ENCODE measurements around the gene GABRR1.

DNA sequence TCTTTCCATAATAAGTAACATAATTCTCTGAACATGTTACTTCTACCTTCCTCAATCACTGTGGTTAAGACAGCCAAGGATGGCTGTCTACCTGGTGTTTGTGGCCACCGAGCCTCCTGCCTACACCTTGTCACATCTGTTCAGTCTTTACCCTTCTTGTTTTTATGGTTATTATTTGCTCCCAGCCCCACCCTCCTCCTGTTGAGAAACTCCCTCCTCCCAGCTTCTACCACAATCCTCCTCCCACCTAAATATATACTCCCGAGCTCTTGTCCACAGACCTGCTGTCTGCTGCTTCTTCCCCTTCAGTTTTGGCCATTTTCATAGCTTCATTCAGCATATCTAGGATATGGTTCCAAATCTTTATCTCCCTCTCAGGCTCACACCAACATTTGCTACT is 35.7 kb upstream of the GABRR1 start:
- TF ChIP-seq CTCF (conservative IDR thresholded peaks at IDR 0.05 in 1 of 2, IDR thresholded peaks at IDR 0.05 in 1 of 2; ENCODE audit: low read depth in 1 of 2, low read length in 2 of 2), result no peak
- TF ChIP-seq EZH2 (IDR thresholded peaks at IDR 0.05; ENCODE audit: low read length, missing control alignments), result no peak
